ENCODE data around the gene ING3. TPM values are rescaled to one million over a fixed set of nuclear protein-coding genes. Genes with fewer than 3 reads are reported as not detected.
"Not testable (repeated sequence)": the region's sequence is repeated elsewhere in the genome, so short reads cannot be mapped to it uniquely, and the experiment has no call there.

ING3 gene
- total RNA-seq, 2 donors from 2014 or later, result 13.6 to 15.6 TPM

GRCh38 chr7:120944826-120945562, 5.6 kb upstream of the ING3 start:
- ATAC-seq (peak; percentile 85), DNase-seq (no peak)
- intact Hi-C loops (cut with DNase I, micrococcal nuclease), result loop anchor here in 1 of 2 donors (5.0 to 10.0 kb wide), 2 partner anchors 90 to 138 kb away; partner anchors contain the start of gene TSPAN12

GRCh38 chr7:120947980-120948379, 2.6 kb upstream of the ING3 start:
- ATAC-seq (no peak), DNase-seq (no peak)
- intact Hi-C loops (cut with DNase I, micrococcal nuclease), result loop anchor here in 1 of 2 donors (10.0 kb wide), 1 partner anchor 93 kb away; the partner anchor contains the start of gene TSPAN12

- ATAC-seq (no peak), DNase-seq (no peak)
- intact Hi-C loops (cut with DNase I, micrococcal nuclease), result loop anchor here in 1 of 2 donors (10.0 kb wide), 1 partner anchor 95 kb away; the partner anchor contains the start of gene TSPAN12
Observed at GRCh38 chr7:120949393-120949911, 1.1 kb upstream of the ING3 start.

DNA sequence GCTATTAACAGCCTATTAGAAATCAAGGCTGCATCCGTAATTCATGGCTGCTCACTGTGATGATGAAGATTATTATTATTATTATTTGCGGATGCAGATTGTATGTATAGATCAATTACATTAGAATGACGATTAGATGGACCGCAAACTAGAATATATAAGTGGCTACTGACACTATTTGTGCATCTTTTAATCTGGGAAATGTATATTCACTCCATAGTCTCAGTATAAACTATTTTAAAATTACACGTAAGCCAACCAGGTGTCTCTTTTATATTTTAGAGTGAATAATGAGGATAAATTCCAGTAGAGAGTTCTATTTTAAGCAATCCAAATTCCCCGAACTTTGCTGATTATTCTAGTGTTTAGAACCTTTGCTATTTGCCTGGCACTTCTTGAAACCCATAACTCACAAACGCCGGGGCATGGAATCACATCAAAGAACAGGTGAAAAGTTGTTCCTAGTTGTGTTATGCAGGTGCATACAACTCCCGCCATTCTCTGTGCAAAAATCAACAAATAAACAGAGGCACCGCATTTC, 509 bp upstream of the ING3 start:
- intact Hi-C loops (cut with DNase I, micrococcal nuclease), result loop anchor here in 1 of 2 donors (10.0 kb wide), 1 partner anchor 95 kb away; the partner anchor contains the start of gene TSPAN12
- ATAC-seq, result no peak
- DNase-seq, result no peak

GRCh38 chr7:120951309-120951699, 727 bp downstream of the ING3 start:
- DNase-seq, result no peak
- no peak for ATAC-seq
- intact Hi-C loops (cut with DNase I, micrococcal nuclease), result no loop called here

GRCh38 chr7:120951826-120952225, 1.2 kb downstream of the ING3 start:
- ATAC-seq (no peak), DNase-seq (no peak)
- intact Hi-C loops (cut with DNase I, micrococcal nuclease), result no loop called here

- DNase-seq (no peak), ATAC-seq (no peak)
- intact Hi-C loops (cut with DNase I, micrococcal nuclease), result no loop called here
Observed at GRCh38 chr7:120955577-120956149, 5.1 kb downstream of the ING3 start.

GRCh38 chr7:120959929-120960484, 9.4 kb downstream of the ING3 start:
- no peak for ATAC-seq
- intact Hi-C loops (cut with DNase I, micrococcal nuclease), result no loop called here
- DNase-seq, result no peak

GRCh38 chr7:120960714-120961113, 10.1 kb downstream of the ING3 start:
- ATAC-seq (no peak), DNase-seq (no peak)
- intact Hi-C loops (cut with DNase I, micrococcal nuclease), result no loop called here

DNA sequence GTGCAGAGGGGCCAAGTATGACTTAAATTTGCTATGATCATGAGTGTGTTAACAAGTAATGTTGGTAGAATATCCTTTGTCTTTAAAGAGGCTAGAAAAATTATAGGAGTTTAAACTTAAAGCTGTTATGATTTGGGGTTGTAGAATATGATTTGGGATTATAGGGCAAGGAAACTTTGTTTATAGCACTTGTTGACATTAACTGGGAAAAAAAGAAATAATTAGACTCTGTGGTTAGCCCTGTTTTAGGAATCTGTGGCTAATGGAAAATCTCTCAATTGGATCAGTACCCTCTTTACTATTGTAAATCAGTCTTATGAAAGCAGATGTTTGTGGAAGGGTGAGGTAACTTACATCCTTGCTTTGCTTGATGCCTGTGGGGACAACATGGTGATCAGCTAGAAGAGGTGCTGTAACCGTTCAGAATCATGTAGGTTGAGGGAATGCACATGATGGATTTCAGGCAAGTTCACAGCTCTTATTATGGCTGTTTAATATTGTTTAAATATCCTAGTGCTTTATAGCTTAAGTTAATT, 11.1 kb downstream of the ING3 start:
- no peak for ATAC-seq
- no peak for DNase-seq
- intact Hi-C loops (cut with DNase I, micrococcal nuclease), result no loop called here

GRCh38 chr7:120964088-120964487, 13.5 kb downstream of the ING3 start:
- ATAC-seq (no peak), DNase-seq (no peak)
- intact Hi-C loops (cut with DNase I, micrococcal nuclease), result no loop called here

DNA sequence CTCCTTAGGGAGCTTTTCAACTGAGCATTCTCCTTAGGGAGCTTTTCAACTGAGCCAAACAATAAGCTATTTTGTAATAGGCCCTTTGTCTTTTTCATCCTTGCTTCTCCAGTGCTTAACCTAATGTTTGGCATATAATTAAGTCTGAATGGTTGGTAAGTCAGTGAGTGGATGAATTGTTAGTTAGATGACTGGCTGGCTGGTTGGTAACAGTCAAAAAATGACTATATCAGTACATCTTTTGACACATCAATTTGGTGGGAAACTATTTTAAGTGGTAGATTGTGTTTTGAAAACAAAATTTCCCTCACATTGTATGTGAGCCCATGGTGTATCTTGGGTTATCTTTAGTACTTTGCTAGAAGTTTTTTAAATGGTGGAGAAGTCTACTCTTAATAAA, 16.4 kb downstream of the ING3 start:
- ATAC-seq, result no peak
- intact Hi-C loops (cut with DNase I, micrococcal nuclease), result no loop called here
- no peak for DNase-seq

DNA sequence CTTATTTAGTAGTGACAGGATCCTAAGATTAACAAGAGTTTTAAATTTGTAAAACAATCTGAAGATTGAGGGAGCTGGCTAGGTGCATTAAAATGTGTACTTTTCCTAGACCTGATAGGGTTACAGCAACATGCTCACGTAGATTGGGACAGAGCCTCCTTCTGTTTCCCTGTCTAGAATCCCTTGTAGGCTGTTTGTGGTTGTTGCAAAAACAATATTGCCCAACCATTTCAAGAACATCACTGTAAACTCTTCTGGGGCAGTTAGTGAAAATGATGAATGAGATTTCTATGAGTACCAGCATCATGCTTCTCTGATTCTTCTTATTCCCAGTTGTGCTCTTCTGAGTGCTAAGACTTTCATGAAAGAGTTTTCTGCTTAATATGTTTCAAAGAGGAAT, 23.3 kb downstream of the ING3 start:
- intact Hi-C loops (cut with DNase I, micrococcal nuclease), result no loop called here
- DNase-seq (no peak), ATAC-seq (no peak)

- no peak for ATAC-seq
- intact Hi-C loops (cut with DNase I, micrococcal nuclease), result no loop called here
- DNase-seq, result no peak
Observed at GRCh38 chr7:120979765-120980499, 29.4 kb downstream of the ING3 start.

GRCh38 chr7:120981117-120981516, 30.5 kb downstream of the ING3 start:
- intact Hi-C loops (cut with DNase I, micrococcal nuclease), result no loop called here
- ATAC-seq (no peak), DNase-seq (no peak)

- DNase-seq (no peak), ATAC-seq (no peak)
- intact Hi-C loops (cut with DNase I, micrococcal nuclease), result no loop called here
Observed at GRCh38 chr7:120981888-120982615, 31.5 kb downstream of the ING3 start.

DNA sequence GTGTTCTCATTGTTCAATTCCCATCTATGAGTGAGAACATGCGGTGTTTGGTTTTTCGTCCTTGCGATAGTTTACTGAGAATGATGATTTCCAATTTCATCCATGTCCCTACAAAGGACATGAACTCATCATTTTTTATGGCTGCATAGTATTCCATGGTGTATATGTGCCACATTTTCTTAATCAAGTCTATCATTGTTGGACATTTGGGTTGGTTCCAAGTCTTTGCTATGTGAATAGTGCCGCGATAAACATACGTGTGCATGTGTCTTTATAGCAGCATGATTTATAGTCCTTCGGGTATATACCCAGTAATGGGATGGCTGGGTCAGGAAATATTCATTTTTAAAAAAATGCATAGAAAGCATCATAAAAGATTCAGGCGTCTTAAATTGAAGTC, 33.0 kb downstream of the ING3 start:
- DNase-seq; ATAC-seq; intact Hi-C loops (cut with DNase I, micrococcal nuclease): not testable (repeated sequence)

GRCh38 chr7:120984406-120984805, 33.8 kb downstream of the ING3 start:
- DNase-seq (no peak), ATAC-seq (no peak)
- intact Hi-C loops (cut with DNase I, micrococcal nuclease), result no loop called here

Data from left colon (tissue), 2 donors.